ENCODE results near the gene MLST8. TPM values are rescaled to one million over a fixed set of nuclear protein-coding genes. Genes with fewer than 3 reads are reported as not detected.

Gene MLST8
- total RNA-seq, 4 donors from 2014 or later: 33.1 to 48.8 (median 42.8) TPM

- TF ChIP-seq POLR2A (IDR thresholded peaks at IDR 0.05) (no peak), CTCF (IDR thresholded peaks at IDR 0.05) (no peak)
- Histone ChIP-seq H3K27ac (no peak overlapping the region), H3K27me3 (no peaks in the 10 kb centered on the region), H3K9me3 (no peaks in the 10 kb centered on the region), H3K36me3 (peaks cover 42 to 100% (median 43%) of the 10 kb centered on the region in 3 donors), H3K4me1 (peaks cover 0 to 51% (median 8%) of the 10 kb centered on the region in 3 donors), H3K4me3 (no peak overlapping the region)
- 100% methylated on average over 2 of the region's 14 CpGs; no CpG with 5 or more reads in 1 of the 2 donors for WGBS, 2 donors
- no peak for DNase-seq
- intact Hi-C loops (cut with DNase I): no loop called here
These were observed 31.9 kb upstream of the MLST8 start for GRCh38 chr16:2173366-2173765.

- H3K36me3 ChIP-seq: peaks cover 42 to 96% (median 43%) of the 10 kb centered on the region in 3 donors
- H3K9me3 ChIP-seq: no peaks in the 10 kb centered on the region
- intact Hi-C loops (cut with DNase I): no loop called here
- no peak overlapping the region for H3K4me3 ChIP-seq
- no peaks in the 10 kb centered on the region for H3K27me3 ChIP-seq
- TF ChIP-seq POLR2A (IDR thresholded peaks at IDR 0.05) (no peak), CTCF (IDR thresholded peaks at IDR 0.05) (no peak)
- H3K4me1 ChIP-seq: peaks cover 0 to 54% (median 8%) of the 10 kb centered on the region in 3 donors
- no peak for DNase-seq
- no peak overlapping the region for H3K27ac ChIP-seq
- WGBS, 2 donors: 83 to 100% methylated on average over 1 to 2 of the region's 4 CpGs
These were observed 31.3 kb upstream of the MLST8 start for GRCh38 chr16:2173916-2174315.

- WGBS, 2 donors: 80 to 81% methylated on average over 3 to 5 of the region's 21 CpGs
- TF ChIP-seq POLR2A (IDR thresholded peaks at IDR 0.05) (no peak), CTCF (IDR thresholded peaks at IDR 0.05) (no peak)
- intact Hi-C loops (cut with DNase I): no loop called here
- Histone ChIP-seq H3K36me3 (peaks cover 42 to 90% (median 43%) of the 10 kb centered on the region in 3 donors), H3K27ac (no peak overlapping the region), H3K27me3 (no peaks in the 10 kb centered on the region), H3K4me3 (no peak overlapping the region), H3K4me1 (peaks cover 0 to 53% (median 13%) of the 10 kb centered on the region in 3 donors), H3K9me3 (no peaks in the 10 kb centered on the region)
- DNase-seq: no peak
These were observed 30.7 kb upstream of the MLST8 start for GRCh38 chr16:2174396-2175131.

GRCh38 chr16:2175454-2175853, 29.8 kb upstream of the MLST8 start:
- TF ChIP-seq POLR2A (IDR thresholded peaks at IDR 0.05) (no peak), CTCF (IDR thresholded peaks at IDR 0.05) (peak in 1 of 6 experiments; percentile 17)
- Histone ChIP-seq H3K27ac (no peak overlapping the region), H3K4me3 (no peak overlapping the region), H3K36me3 (peaks cover 36 to 81% (median 43%) of the 10 kb centered on the region in 3 donors), H3K9me3 (no peaks in the 10 kb centered on the region), H3K27me3 (no peaks in the 10 kb centered on the region), H3K4me1 (peaks cover 0 to 53% (median 15%) of the 10 kb centered on the region in 3 donors)
- no peak for DNase-seq
- intact Hi-C loops (cut with DNase I): no loop called here
- 89 to 100% methylated on average over 1 to 5 of the region's 10 CpGs for WGBS, 2 donors

GRCh38 chr16:2176047-2176446, 29.2 kb upstream of the MLST8 start:
- intact Hi-C loops (cut with DNase I): no loop called here
- peaks cover 0 to 53% (median 15%) of the 10 kb centered on the region in 3 donors for H3K4me1 ChIP-seq
- no CpG with 5 or more reads among the region's 23 CpGs for WGBS, 2 donors
- H3K27ac ChIP-seq: peak overlapping the region in 1 of 4 donors; percentile 13
- no peak for DNase-seq
- no peaks in the 10 kb centered on the region for H3K9me3 ChIP-seq
- H3K36me3 ChIP-seq: peaks cover 34 to 75% (median 43%) of the 10 kb centered on the region in 3 donors
- H3K4me3 ChIP-seq: no peak overlapping the region
- TF ChIP-seq CTCF (IDR thresholded peaks at IDR 0.05): no peak
- no peak for TF ChIP-seq POLR2A (IDR thresholded peaks at IDR 0.05)
- no peaks in the 10 kb centered on the region for H3K27me3 ChIP-seq
